K562 (cell line): ENCODE results near the gene RPN1. TPM values are rescaled to one million over a fixed set of nuclear protein-coding genes. Genes with fewer than 3 reads are reported as not detected.

Source experiments
- ARID4B ChIP-seq: sonication (generic); formaldehyde crosslinking; IDR thresholded peaks from 2 replicates; pipeline ENCODE4 v1.8.0; 2022; ENCODE audit warnings: mild to moderate bottlenecking, missing genetic modification reagents
- CBX5 ChIP-seq: IDR thresholded peaks from 2 replicates; pipeline ENCODE4 v1.6.1; 2014; ENCODE audit warnings: low read depth, borderline replicate concordance
- ELF1 ChIP-seq: fragments of 200-800 bp; sonication (Bioruptor generic); IDR thresholded peaks from 2 replicates; pipeline ENCODE4 v1.6.1; 2016; ENCODE audit warnings: missing genetic modification characterization, missing compliant biosample characterization
- HCFC1 ChIP-seq: IDR thresholded peaks from 2 replicates; pipeline ENCODE4 v1.6.1; 2012; ENCODE audit warnings: low read depth, low read length, improper control_type of control experiment
- HDAC1 ChIP-seq, 2 experiments: fragments of 450-650 bp; IDR thresholded peaks; 2 replicates each; pipeline ENCODE4 v1.6.1; 2016 to 2017; ENCODE audit warnings: inconsistent platforms in 1 of 2, mild to moderate bottlenecking in 1 of 2, moderate library complexity in 1 of 2
- MYC ChIP-seq, 2 experiments: fragments of 250-450 bp in 1 of 2; sonication (Bioruptor Pico) in 1 of 2; IDR thresholded peaks; 2 replicates each; pipeline versions ENCODE4 v1.5.1 to v1.6.1; 2012 to 2021; ENCODE audit warnings: low read depth in 2 of 2, borderline replicate concordance in 1 of 2, improper control_type of control experiment in 1 of 2, low read length in 1 of 2, mild to moderate bottlenecking in 1 of 2, moderate library complexity in 1 of 2
- NCOA2 ChIP-seq, 2 experiments: fragments of 450-650 bp; IDR thresholded peaks; 2 replicates each; pipeline ENCODE4 v1.6.1; 2018; ENCODE audit warnings: mild to moderate bottlenecking in 2 of 2, moderate library complexity in 1 of 2; ENCODE audit not compliant: partially characterized antibody in 2 of 2
- NFYB ChIP-seq: IDR thresholded peaks from 2 replicates; pipeline ENCODE4 v1.6.1; 2011; ENCODE audit warnings: mild to moderate bottlenecking, moderate library complexity; ENCODE audit not compliant: insufficient read length; ENCODE audit errors: extremely low read depth
- PHF8 ChIP-seq: fragments of 200-600 bp; sonication (generic); IDR thresholded peaks from 2 replicates; pipeline ENCODE4 v1.6.1; 2012; ENCODE audit warnings: mixed run types, mild to moderate bottlenecking, inconsistent platforms, low read length, moderate library complexity, borderline replicate concordance
- PTTG1 ChIP-seq: fragments of 450-650 bp; IDR thresholded peaks from 2 replicates; pipeline ENCODE4 v1.6.1; 2016; ENCODE audit warnings: low read depth, mild to moderate bottlenecking, missing genetic modification characterization, missing compliant biosample characterization
- RNF2 ChIP-seq: sonication (generic); IDR thresholded peaks from 2 replicates; pipeline ENCODE4 v1.6.1; 2016
- SMARCB1 ChIP-seq: IDR thresholded peaks from 2 replicates; pipeline ENCODE4 v1.6.1; 2011; ENCODE audit warnings: improper control_type of control experiment, low read depth; ENCODE audit not compliant: insufficient read length
- TBL1XR1 ChIP-seq, 2 experiments: IDR thresholded peaks; 2 replicates each; pipeline ENCODE4 v1.6.1; 2012; ENCODE audit warnings: improper control_type of control experiment in 2 of 2, low read length in 2 of 2, mild to moderate bottlenecking in 1 of 2
- ZNF408 ChIP-seq: fragments of 250-450 bp; sonication (Bioruptor Pico); IDR thresholded peaks from 2 replicates; pipeline ENCODE4 v1.4.0; 2020; ENCODE audit warnings: low read depth, mild to moderate bottlenecking, moderate library complexity
- polyA plus RNA-seq, 8 experiments: library from polyadenylated mRNA; depleted of rRNA in 4 of 8; stranded (reverse) in 5 of 8; unstranded in 3 of 8; fragments of >200 nt; fragmentation: Nextera tagmentation in 2 of 8; fragmentation: Illumina TruSeq in 1 of 8; extraction: Ambion mirVana in 2 of 8; extraction: Trizol in 1 of 8; gene quantifications; 2 replicates each; pipeline versions ENCODE4 v1.2.1 to v1.2.3, GENCODE V29; 2011 to 2014; ENCODE audit warnings: inconsistent platforms in 1 of 8, missing spikeins in 1 of 8
- total RNA-seq, 7 experiments: library from RNA; depleted of rRNA in 6 of 7; stranded (reverse); fragments of >200 nt in 6 of 7; fragmentation: Illumina TruSeq in 2 of 7; extraction: Trizol in 2 of 7; gene quantifications; 2 replicates each; pipeline versions ENCODE4 v1.2.1 to v1.2.3, GENCODE V29; 2011 to 2021; ENCODE audit warnings: low replicate concordance in 1 of 7
- TF ChIP-seq, protein P1 (sequence below), 2 experiments: IDR thresholded peaks; 2 replicates each; pipeline ENCODE4 v1.6.1; 2012; ENCODE audit warnings: improper control_type of control experiment in 2 of 2, low read depth in 2 of 2, low read length in 2 of 2, borderline replicate concordance in 1 of 2
- TF ChIP-seq, protein P2 (sequence below): fragments of 250-450 bp; sonication (Bioruptor Pico); IDR thresholded peaks from 2 replicates; pipeline ENCODE4 v1.4.0; 2020

The RPN1 gene
- total and polyA plus RNA-seq, 9 of the 15 experiments (the other 6 are each of a cell fraction or from before 2014, with no cell fraction given), result 39.5 to 300 (median 148) TPM

GRCh38 chr3:128650096-128651050 is at the start of gene RPN1 (continued):
- TF ChIP-seq ARID4B (peak; percentile 75; the same call in 1 of the 2 replicates), ZNF408 (CRISPR knock-in tag) (no peak), ELF1 (no peak), CBX5 (no peak), TBL1XR1 (IDR thresholded peaks at IDR 0.05; ENCODE audit: low read length in 2 of 2) (0 out of 4 replicates have a peak, but pooled peaks of 1 of the 2 experiments have one; percentile 12), RNF2 (no peak), HDAC1 (IDR thresholded peaks at IDR 0.05) (peak in 1 of 2 experiments; percentile 43; a peak in 2 of 4 replicates), HCFC1 (peak; percentile 70), MYC (IDR thresholded peaks at IDR 0.05; ENCODE audit: low read depth, low read length) (peak; percentile 46), MYC (CRISPR knock-in tag; IDR thresholded peaks at IDR 0.05; ENCODE audit: borderline replicate concordance, low read depth) (peak; percentile 49; the same call in 1 of the 2 replicates), PTTG1 (tag) (no peak), NFYB (no peak), PHF8 (peak; percentile 94), SMARCB1 (no peak), NCOA2 (IDR thresholded peaks at IDR 0.05; ENCODE audit: partially characterized antibody in 2 of 2) (peak in 1 of 2 experiments; percentile 91)
- TF ChIP-seq, protein P1, sequence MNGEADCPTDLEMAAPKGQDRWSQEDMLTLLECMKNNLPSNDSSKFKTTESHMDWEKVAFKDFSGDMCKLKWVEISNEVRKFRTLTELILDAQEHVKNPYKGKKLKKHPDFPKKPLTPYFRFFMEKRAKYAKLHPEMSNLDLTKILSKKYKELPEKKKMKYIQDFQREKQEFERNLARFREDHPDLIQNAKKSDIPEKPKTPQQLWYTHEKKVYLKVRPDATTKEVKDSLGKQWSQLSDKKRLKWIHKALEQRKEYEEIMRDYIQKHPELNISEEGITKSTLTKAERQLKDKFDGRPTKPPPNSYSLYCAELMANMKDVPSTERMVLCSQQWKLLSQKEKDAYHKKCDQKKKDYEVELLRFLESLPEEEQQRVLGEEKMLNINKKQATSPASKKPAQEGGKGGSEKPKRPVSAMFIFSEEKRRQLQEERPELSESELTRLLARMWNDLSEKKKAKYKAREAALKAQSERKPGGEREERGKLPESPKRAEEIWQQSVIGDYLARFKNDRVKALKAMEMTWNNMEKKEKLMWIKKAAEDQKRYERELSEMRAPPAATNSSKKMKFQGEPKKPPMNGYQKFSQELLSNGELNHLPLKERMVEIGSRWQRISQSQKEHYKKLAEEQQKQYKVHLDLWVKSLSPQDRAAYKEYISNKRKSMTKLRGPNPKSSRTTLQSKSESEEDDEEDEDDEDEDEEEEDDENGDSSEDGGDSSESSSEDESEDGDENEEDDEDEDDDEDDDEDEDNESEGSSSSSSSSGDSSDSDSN (IDR thresholded peaks at IDR 0.05; ENCODE audit: borderline replicate concordance in 1 of 2, low read depth in 2 of 2, low read length in 2 of 2), result 0 out of 4 replicates have a peak, but pooled peaks have one; percentile 20 to 37
- TF ChIP-seq, protein P2, sequence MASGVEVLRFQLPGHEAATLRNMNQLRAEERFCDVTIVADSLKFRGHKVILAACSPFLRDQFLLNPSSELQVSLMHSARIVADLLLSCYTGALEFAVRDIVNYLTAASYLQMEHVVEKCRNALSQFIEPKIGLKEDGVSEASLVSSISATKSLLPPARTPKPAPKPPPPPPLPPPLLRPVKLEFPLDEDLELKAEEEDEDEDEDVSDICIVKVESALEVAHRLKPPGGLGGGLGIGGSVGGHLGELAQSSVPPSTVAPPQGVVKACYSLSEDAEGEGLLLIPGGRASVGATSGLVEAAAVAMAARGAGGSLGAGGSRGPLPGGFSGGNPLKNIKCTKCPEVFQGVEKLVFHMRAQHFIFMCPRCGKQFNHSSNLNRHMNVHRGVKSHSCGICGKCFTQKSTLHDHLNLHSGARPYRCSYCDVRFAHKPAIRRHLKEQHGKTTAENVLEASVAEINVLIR (CRISPR knock-in tag), result peak; percentile 81; the same call in 1 of the 2 replicates
